Calu3 (cell line): ENCODE measurements around the gene GAL3ST1. TPM values are rescaled to one million over a fixed set of nuclear protein-coding genes. Genes with fewer than 3 reads are reported as not detected.
"Not testable (repeated sequence)": the region's sequence is repeated elsewhere in the genome, so short reads cannot be mapped to it uniquely, and the experiment has no call there.

Experiments used
- BruUV-seq: library from RNA; stranded (reverse); fragments of 400-500 nt; replicated peaks from 2 replicates; lab custom pipeline; 2021; lab: Mats Ljungman, UMichigan
- CTCF ChIA-PET: fragments of 300-600 bp; sonication (Branson Sonifier 250); formaldehyde crosslinking; loops from one replicate; lab custom pipeline; 2022; ENCODE audit warnings: antibody characterized with exemption; lab: Charles Lee
- DNase-seq: peaks from one replicate; pipeline ENCODE4 v3.0.0; 2022
- H3K27ac Mint-ChIP-seq: one replicate; pipeline ENCODE4 v1.8.0; 2022; ENCODE audit warnings: mixed read lengths; ENCODE audit not compliant: unreplicated experiment
- H3K27me3 Mint-ChIP-seq: one replicate; pipeline ENCODE4 v1.8.0; 2022; ENCODE audit warnings: mixed read lengths; ENCODE audit not compliant: unreplicated experiment
- H3K36me3 Mint-ChIP-seq: one replicate; pipeline ENCODE4 v1.8.0; 2022; ENCODE audit warnings: mild to moderate bottlenecking, moderate library complexity, mixed read lengths; ENCODE audit not compliant: insufficient read depth, unreplicated experiment
- H3K4me1 Mint-ChIP-seq: one replicate; pipeline ENCODE4 v1.8.0; 2022; ENCODE audit warnings: mild to moderate bottlenecking, low read depth, mixed read lengths; ENCODE audit not compliant: unreplicated experiment
- H3K4me3 Mint-ChIP-seq: one replicate; pipeline ENCODE4 v1.8.0; 2022; ENCODE audit warnings: mild to moderate bottlenecking, low read depth, moderate library complexity, mixed read lengths; ENCODE audit not compliant: unreplicated experiment
- H3K9me3 Mint-ChIP-seq: one replicate; pipeline ENCODE4 v1.8.0; 2022; ENCODE audit warnings: low read depth, mixed read lengths; ENCODE audit not compliant: unreplicated experiment
- CTCF ChIP-seq: fragments of 200-600 bp; IDR thresholded peaks from one replicate; pipeline ENCODE4 v1.8.0; 2022; ENCODE audit warnings: antibody characterized with exemption; ENCODE audit not compliant: unreplicated experiment
- intact Hi-C: fragments of 100-400 bp; cut with micrococcal nuclease; formaldehyde crosslinking; loops from one replicate; pipeline ENCODE4 v1.10.0; 2022; ENCODE audit not compliant: unreplicated experiment
- total RNA-seq: library from RNA; stranded (reverse); gene quantifications from 2 replicates; pipeline ENCODE4 v1.2.3, GENCODE V29; 2022

Gene GAL3ST1
- total RNA-seq, 1 experiment from 2014 or later: 6.5 TPM

DNA sequence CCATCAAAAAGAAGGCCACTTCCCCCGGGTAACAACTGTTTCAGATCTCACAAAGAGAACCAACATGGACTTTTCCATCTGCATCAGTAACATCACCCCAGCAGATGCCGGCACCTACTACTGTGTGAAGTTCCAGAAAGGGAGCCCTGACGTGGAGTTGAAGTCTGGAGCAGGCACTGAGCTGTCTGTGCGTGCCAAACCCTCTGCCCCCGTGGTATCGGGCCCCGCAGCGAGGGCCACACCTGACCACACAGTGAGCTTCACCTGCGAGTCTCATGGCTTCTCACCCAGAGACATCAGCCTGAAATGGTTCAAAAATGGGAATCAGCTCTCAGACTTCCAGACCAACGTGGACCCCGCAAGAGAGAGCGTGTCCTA, 31.7 kb downstream of the GAL3ST1 start:
- peak overlapping the region; percentile 46 for H3K4me3 Mint-ChIP-seq
- peaks cover 43% of the 10 kb centered on the region for H3K27me3 Mint-ChIP-seq
- TF ChIP-seq CTCF: no peak
- H3K9me3 Mint-ChIP-seq: no peaks in the 10 kb centered on the region
- intact Hi-C loops: no loop called here
- CTCF ChIA-PET: interaction anchor here (0.6 kb wide), 1 partner anchor 385 kb away, joined by 3 read pairs; no protein-coding TSS in a partner anchor
- BruUV-seq: no TSS peak
- no peak for DNase-seq
- no peaks in the 10 kb centered on the region for H3K4me1 Mint-ChIP-seq
- H3K36me3 Mint-ChIP-seq: no peaks in the 10 kb centered on the region
- H3K27ac Mint-ChIP-seq: no peak overlapping the region

GRCh38 chr22:30541961-30542810, 32.3 kb downstream of the GAL3ST1 start:
- CTCF ChIA-PET: interaction anchor here (0.6 kb wide), 1 partner anchor 384 kb away, joined by 3 read pairs; no protein-coding TSS in a partner anchor
- H3K4me1 Mint-ChIP-seq: no peaks in the 10 kb centered on the region
- no peak overlapping the region for H3K27ac Mint-ChIP-seq
- peaks cover 43% of the 10 kb centered on the region for H3K27me3 Mint-ChIP-seq
- no peak for TF ChIP-seq CTCF
- no peak for DNase-seq
- H3K4me3 Mint-ChIP-seq: peak overlapping the region; percentile 46
- no TSS peak for BruUV-seq
- H3K9me3 Mint-ChIP-seq: no peaks in the 10 kb centered on the region
- no peaks in the 10 kb centered on the region for H3K36me3 Mint-ChIP-seq
- intact Hi-C loops: no loop called here

- H3K27me3 Mint-ChIP-seq: peaks cover 43% of the 10 kb centered on the region
- CTCF ChIA-PET: interaction anchor here (0.9 kb wide), 1 partner anchor 73 kb away, joined by 3 read pairs; no protein-coding TSS in a partner anchor
- H3K4me1 Mint-ChIP-seq, DNase-seq, H3K9me3 Mint-ChIP-seq, H3K36me3 Mint-ChIP-seq, intact Hi-C loops, H3K27ac Mint-ChIP-seq, BruUV-seq, H3K4me3 Mint-ChIP-seq: not testable (repeated sequence)
These were observed 33.0 kb downstream of the GAL3ST1 start for GRCh38 chr22:30541511-30541910.

DNA sequence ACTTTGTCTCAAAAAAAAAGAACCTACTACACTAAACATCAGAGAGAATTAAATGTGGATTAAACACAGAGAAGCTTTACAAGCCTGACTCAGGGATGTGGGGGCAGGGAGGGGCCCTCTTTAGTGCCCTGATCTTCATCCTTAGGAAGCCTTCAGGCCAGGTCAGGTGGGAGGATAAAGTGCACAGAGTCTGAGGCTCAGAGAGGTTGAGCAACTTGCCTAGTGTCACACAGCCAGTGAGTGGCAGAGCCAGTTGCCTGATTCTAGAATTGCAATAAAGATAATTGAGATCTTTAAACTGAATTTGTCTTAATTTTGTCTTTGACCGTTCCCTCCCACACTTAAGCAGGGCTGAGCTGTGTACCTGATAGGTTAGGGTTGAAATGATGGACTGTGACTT, 35.1 kb downstream of the GAL3ST1 start:
- no peak overlapping the region for H3K4me3 Mint-ChIP-seq
- CTCF ChIA-PET: no interaction called here
- BruUV-seq: no TSS peak

More for the DNA sequence above, 35.1 kb downstream of the GAL3ST1 start:
- no peak for DNase-seq
- Mint-ChIP-seq H3K36me3 (no peaks in the 10 kb centered on the region), H3K9me3 (no peaks in the 10 kb centered on the region), H3K4me1 (peaks cover 8% of the 10 kb centered on the region), H3K27me3 (peaks cover 34% of the 10 kb centered on the region), H3K27ac (no peak overlapping the region)
- no peak for TF ChIP-seq CTCF
- intact Hi-C loops: no loop called here
